HG03175 (cell line): ENCODE results near the gene TOP3B.

Source experiments
- ATAC-seq: cut with Tn5 transposase; IDR thresholded peaks from one replicate; pipeline ENCODE4 v1.9.1; 2021; ENCODE audit warnings: mild to moderate bottlenecking, moderate library complexity; ENCODE audit not compliant: unreplicated experiment

Gene TOP3B, protein sequence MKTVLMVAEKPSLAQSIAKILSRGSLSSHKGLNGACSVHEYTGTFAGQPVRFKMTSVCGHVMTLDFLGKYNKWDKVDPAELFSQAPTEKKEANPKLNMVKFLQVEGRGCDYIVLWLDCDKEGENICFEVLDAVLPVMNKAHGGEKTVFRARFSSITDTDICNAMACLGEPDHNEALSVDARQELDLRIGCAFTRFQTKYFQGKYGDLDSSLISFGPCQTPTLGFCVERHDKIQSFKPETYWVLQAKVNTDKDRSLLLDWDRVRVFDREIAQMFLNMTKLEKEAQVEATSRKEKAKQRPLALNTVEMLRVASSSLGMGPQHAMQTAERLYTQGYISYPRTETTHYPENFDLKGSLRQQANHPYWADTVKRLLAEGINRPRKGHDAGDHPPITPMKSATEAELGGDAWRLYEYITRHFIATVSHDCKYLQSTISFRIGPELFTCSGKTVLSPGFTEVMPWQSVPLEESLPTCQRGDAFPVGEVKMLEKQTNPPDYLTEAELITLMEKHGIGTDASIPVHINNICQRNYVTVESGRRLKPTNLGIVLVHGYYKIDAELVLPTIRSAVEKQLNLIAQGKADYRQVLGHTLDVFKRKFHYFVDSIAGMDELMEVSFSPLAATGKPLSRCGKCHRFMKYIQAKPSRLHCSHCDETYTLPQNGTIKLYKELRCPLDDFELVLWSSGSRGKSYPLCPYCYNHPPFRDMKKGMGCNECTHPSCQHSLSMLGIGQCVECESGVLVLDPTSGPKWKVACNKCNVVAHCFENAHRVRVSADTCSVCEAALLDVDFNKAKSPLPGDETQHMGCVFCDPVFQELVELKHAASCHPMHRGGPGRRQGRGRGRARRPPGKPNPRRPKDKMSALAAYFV

DNA sequence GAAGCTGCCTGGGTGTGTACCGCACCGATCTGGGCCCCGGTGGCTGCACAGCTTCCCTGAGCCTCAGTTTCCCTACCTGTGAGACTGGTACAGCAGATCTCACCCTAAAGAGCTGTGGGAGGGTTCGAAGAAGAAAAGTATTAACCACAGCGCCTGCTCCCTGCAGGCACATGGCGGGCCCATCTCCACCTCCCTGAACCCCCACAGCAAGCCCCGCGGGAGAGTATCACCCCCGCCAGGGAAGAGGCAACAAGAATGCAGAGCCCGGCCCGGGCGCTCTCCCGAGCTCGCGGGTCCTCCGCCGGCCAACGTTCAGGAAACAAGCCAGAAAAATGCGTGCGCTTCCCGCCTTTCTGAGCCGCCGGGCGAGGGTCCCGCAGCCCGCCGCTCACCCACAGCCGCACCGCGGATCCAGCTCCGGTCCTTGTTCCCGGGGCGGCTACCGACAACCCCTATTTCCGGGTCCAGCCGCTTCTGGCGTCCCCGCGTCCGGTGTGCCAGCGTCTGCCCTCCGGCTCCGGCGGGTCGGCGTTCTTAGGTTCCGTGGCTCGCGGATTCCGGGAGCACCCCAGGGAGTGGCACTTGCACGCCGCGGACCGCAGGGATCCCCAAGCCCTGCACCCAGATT lies at the start of gene TOP3B:
TSS of gene TOP3B (minus strand) at position 450 of the 628 bp plus-strand sequence. CDS start 7,078 bp downstream, outside the sequence.
- ATAC-seq: peak; percentile 61

DNA sequence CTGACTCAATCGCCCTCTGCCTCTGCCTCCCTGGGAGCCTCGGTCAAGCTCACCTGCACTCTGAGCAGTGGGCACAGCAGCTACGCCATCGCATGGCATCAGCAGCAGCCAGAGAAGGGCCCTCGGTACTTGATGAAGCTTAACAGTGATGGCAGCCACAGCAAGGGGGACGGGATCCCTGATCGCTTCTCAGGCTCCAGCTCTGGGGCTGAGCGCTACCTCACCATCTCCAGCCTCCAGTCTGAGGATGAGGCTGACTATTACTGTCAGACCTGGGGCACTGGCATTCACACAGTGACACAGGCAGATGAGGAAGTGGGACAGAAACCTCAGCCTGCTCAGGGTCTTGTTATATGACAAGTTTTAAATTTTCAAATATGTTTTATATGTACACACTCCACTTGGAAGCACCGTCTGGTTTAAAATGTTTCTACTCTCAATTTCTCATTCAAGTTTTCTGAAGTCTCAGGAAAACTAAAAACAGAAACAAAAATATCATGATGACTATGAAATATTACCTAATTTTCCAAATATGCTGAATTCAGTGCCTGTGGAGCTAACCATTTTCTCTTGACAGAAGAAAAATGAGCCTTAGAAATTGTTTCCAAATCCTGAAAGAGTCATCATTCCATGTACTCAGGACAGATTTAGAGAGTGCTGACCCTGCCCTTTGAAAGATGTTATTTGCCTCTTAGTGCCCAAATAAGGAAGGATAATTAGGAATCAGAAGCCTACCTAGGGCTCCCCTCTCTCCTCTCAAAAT lies 48.8 kb upstream of the TOP3B start:
- peak; percentile 35 for ATAC-seq

DNA sequence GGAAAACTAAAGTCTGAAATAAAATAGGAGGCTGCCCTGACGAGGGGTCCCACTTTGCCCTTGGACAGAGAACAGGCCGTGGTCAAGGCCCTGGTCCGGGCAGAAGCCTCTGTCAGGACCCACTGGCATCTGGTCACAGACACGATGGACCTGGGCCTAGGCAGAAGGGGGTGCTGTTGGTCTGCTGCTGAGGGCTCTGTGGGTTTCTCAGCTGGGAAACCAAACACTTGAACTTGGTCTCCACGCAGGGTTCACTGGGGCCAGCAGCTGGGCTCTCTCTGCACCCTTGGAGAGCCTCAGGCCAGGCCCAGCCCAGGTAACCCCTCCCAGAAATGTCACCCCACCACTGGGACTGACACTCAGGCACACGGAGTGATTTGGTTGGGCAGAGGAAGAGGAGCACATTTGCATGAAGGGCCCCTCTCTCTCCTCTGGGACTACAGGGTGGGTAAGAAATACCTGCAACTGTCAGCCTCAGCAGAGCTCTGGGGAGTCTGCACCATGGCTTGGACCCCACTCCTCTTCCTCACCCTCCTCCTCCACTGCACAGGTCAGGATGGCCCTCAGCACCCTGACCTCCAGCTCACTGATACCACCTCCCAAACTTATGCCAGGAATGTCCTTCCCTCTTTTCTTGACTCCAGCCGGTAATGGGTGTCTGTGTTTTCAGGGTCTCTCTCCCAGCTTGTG lies 48.1 kb upstream of the TOP3B start:
- ATAC-seq: peak; percentile 45

DNA sequence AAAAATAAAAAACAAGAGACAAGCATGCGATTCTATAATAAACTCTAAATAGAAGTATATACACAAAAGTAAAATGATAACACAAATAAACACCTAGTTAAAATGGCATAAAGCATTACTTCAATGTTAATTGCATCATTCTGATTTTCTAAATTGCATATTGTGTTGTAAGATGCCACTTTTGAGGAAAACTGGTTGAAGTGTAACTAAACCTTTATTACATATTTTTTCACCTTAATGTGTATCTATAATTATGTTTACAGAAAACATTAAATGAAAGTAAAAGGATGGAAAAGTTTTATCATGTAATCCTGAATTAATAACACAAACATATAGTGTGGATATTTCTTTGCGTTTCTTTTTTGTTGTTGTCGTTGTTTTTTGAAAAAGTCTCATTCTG lies 45.4 kb upstream of the TOP3B start:
- no peak for ATAC-seq

DNA sequence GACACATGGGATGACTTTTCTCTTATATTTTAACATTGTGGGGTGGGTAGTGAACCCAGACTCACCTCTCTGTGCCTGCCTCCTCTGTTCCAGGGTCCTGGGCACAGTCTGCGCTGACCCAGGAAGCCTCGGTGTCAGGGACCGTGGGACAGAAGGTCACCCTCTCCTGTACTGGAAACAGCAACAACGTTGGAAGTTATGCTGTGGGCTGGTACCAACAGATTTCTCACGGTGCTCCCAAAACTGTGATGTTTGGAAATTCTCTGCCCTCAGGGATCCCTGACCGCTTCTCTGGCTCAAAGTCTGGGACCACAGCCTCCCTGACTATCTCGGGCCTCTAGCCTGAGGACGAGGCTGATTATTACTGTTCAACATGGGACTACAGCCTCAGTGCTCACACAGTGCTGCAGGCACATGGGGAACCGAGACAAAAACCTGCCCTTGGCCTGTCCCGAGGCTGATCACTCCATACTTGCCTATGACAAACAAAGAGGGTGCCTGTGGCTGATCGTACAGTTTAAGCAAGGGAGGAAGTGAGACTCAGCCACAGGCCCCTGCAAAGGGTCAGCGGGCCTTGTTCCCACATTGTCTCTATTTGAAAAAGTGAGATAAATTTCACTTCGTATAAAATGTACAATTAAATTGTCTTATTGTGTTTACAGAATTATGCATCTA lies 43.7 kb upstream of the TOP3B start:
- ATAC-seq: no peak

DNA sequence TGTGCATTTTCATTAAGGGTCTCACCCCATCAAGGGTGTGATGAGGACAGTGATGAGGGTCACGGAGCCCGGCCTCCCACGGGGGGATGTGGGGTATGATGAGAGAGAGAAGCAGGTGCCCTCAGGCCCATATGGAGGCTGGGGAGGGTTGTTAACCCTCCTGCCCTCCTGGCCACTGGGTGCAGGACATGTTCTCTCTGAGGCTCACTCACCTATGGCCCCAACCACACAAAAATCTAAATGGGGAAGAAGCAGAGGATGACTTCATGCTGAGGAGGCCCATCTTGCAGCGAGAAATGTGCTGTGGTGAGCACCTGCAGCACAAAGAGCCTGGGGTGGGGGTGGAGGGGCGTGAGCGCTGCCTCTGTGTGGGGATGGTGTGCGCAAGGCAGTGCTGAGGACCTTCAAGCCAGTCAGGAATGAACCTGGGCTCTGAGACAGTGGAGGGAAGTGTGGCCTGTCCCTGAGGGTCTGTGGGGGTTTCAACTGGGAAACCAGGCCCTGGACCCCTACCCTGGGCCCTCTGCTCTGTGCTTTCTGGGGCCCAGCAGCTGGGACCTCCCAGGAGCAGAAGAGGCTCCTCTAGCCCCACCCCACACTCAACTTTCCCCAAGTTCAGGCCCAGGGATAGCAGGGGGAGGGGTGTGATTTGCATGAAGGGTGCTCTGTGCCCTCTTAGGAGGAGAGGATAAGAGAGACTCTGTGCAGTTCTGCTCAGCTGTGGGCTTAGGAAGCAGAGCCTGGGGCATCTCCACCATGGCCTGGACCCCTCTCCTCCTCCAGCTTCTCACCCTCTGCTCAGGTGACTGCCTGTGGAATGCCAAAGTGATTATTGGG lies 43.0 kb upstream of the TOP3B start:
- no peak for ATAC-seq

DNA sequence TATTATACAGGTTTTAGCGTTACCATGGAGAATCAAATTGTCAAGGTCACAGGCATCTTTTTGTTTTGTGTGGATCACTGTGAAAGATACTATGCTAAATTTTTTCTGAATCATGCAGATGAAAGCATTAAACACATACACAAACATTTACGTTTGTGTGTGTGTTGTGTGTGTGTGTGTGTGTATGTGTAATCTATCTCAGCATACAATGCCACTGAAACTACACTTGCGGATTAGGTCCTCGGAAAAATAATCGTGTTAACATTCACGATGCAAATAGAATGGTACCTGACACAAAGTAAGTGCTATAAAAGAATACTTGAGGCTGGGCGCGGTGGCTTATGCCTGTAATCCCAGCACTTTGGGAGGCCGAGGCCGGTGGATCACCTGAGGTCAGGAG lies 41.9 kb upstream of the TOP3B start:
- no peak for ATAC-seq

DNA sequence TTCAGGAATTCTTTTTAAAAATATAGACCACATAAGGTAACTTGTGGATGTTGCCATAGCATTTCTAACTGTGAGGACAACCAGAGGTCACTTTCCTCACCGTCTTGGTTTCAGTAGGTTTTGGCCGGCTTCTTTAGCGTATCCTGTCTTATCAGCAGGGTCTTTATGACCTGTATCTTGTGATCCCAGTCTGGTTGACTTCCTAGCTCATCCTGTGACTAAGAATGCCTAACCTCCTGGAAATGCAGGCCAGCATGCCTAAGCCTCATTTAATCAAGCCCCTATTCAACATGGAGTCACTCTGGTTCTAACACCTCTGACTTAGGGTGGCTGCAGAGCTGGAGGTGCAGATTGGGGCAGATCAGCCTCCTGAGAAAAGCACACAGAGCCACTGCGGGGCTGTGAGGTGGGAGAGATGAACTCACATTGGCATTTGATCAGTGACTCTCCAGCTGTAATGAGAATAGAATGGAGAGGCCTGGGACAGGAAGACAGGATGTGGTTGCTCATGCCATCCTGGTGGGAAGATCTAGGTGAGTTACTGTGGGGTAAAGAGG lies 41.1 kb upstream of the TOP3B start:
- ATAC-seq: no peak

DNA sequence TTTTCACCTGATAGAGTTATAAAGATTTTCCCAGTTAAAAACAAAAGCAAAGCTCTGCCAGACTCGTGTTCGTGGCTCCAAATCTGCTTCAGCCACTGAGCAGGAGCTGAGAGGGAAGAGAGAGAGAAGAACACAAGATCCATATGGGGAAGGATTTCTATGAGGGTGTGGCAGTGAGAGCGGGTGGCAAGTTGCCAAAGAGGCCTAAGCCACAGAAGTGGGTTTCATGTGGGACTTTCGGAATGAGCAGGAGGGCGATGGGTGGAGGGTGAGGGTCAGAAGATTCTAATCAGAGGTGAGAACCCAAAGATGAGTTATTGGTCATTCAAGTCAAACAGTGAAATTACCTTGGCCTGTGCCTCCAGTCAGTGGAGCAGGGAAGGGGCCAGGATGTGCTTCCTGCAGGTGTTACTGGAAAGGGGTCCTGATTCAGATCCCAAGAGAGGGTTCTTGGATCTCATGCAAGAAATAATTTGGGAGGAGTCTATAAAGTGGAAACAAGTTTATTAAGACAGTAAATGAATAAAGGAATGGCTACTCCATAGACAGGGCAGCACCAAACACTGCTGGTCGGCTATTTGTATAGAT lies 40.5 kb upstream of the TOP3B start:
- ATAC-seq: no peak

DNA sequence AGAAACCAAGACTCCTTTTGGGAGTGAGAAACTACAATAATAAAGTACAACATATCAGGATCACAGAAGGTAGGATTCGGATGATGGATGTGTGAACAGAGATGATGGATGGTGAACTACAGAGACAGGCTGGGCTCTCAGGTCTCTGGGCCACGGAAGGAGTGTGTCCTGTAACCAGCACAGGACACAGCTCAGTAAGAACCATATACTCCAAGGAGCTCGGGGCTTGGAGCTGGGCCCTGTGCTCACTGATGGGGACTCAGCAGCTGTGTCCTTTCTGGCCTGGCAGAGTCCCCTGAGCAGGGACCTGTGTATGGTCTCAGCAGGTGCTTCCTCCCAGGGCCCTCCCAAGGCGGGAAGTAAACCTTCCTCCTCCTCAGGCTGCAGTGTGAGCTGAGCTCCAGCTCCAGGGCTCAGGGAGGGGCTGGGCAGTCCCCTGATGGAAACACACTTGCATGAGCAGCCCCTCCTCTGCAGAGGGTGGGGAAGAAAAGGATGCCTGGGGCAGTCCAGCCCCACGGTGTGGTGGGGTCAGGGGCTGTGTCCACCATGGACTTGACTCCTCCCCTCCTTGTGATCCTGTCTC lies 39.8 kb upstream of the TOP3B start:
- no peak for ATAC-seq

DNA sequence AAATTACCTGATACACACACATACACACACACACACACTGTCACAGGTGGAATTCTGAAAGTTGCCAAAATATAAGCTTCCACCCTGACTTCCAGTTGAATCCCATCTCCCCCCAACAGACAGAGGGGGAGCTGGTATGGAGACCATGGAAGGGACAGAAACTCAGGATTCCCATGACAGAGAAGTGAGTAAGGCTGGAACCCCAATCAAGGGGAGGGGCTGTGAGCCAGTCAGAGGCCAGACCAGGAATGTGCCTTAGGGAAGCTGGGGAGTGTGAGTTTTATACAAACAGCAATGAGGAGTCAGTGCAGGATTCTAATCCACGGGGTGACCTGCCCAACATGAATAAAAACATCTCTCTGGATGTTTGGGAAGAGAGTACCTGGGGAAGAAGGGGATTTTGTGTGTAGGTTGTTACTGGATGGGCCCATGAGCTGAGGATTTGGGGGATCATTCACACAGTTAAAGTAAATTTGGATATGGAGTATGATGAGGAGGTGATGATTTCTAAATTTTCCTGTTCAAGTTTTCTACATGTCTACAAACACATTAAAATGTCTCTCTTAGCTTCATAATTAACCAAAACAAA lies 38.7 kb upstream of the TOP3B start:
- no peak for ATAC-seq

DNA sequence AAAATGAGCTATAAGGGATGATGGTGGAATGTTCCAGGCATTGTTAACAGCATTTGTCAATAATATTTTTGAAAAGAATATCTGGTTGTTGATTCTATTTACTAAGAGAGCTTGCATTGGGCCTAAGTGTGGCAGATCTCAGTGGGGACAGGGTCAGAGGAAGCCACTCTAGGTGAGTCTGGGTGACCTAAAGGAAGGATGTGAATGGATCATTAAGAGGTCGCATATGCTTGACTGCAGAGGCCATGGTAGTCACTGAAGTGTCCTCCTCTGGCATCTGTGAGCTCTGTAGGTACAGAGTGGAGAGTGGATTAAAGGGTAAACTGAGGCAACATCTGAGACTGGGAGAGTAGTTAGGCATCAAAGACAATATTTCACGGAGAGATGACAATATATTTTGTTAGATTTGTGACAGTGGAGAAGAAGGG lies 37.9 kb upstream of the TOP3B start:
- no peak for ATAC-seq

DNA sequence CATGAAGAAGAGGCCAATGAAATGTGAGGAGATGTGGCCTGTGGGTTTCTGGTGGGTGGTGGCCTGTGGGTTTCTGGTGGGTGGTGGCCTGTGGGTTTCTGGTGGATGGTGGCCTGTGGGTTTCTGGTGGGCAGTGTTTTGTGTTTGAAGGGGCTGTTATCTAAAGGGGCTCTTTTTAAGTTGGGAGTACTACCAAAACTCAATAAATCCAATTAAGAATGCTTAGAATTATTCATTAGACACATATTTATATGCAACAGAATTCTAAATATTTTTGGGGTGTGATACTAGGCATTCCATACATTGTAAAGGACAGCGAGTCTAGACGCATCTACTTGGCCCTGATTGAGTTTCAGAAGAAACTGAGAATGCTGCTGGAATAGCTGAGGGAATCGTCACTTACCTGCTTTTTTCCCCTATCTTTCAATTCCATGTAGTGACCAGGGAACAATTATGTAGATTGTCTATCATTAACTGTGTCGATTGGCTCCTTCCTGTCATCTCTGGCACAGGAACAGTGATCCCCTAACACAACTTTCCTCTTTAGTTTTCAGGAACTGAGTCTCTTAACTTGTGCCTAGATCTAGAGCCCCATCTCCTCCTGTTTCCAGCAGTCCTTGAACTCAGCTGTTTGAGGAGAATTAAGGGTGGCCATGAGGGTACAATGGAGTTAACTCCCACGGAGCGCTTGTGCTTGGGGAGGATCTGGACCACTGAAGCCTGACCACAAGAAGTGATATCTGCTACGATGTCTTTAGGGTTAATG lies 37.3 kb upstream of the TOP3B start:
- no peak for ATAC-seq

DNA sequence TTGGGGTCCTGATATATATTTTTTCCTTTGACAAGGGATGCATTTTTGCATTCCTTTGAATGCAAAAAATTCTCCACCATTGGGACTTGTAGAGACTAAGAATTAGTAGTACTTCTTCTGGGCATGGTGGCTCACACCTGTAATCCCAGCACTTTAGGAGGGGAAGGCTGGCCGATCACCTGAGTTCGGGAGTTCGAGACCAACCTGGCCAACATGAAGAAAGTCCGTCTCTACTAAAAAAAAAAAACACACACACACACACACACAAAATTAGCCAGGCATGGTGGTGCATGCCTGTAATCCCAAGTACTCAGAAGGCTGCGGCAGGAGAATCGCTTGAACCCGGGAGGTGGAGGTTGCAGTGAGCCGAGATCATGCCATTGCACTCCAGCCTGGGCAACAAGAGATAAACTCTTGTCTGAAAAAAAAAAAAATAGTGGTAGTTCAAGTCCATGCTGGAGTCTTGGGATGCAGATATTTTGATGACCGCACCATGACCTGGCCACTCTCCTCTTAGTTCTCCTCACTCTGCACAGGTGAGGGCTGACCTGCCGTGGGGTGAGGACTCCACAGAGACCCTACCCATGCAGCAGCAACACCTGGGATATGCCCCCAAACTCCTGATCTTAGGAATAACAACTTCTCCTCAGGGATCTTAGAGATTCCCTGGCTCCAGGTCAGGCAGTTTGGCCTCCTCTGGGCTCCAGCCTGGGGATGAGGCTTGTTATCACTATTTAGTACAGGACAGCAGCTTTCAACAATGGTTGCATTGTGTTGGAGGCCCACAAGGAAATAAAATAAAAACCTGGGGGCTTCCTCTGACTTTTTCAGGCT lies 36.5 kb upstream of the TOP3B start:
- ATAC-seq: no peak

DNA sequence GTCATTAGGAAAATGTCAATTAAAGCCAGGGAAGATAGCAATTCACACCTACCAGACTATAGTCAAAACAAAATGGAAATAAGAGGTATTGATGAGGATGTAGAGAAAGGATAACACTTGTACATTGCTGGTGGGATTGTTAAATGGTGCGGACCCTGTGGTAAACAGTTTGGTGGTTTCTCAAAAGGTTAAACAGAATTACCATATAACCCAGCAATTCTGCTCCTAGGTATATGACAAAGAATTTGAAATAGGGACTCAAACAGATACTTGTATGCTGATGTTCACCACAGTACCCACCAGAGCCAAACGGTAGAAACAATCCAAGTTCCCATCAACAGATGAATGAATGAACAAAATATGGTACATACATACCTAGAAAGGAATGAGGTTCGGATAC lies 33.0 kb upstream of the TOP3B start:
- no peak for ATAC-seq

DNA sequence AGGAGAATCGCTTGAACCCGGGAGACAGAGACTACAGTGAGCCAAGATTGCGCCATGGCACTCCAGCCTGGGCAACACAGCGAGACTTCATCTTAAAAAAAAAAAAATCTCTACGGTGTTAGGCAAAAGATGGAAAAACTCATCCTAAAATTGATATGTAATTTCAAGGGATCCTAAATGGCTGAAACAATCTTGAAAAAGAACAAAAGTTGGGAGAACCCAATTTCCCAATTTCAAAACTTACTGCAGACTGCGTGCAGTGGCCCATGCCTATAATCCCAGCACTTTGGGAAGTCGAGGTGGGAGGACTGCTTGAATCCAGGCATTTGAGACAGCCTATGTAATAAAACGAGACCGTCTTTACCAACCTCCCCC lies 31.7 kb upstream of the TOP3B start:
- no peak for ATAC-seq
